Keratinocyte (primary cell): ENCODE measurements around the gene CABLES2.

Source experiments
- CTCF ChIP-seq, 3 experiments: IDR thresholded peaks in 1 of 3; conservative IDR thresholded peaks in 1 of 3; optimal IDR thresholded peaks in 1 of 3; 2 replicates in 2 of 3; 3 replicates in 1 of 3; pipeline versions ENCODE3 to v1.5.1; 2011; ENCODE audit warnings: low read length in 3 of 3, mild to moderate bottlenecking in 3 of 3, moderate library complexity in 2 of 3, control low read depth in 1 of 3, inconsistent platforms in 1 of 3; ENCODE audit not compliant: insufficient read depth in 2 of 3; ENCODE audit errors: extremely low read depth in 1 of 3
- EZH2 ChIP-seq: IDR thresholded peaks from one replicate; pipeline ENCODE4 v1.6.1; 2012; ENCODE audit warnings: inconsistent platforms, mild to moderate bottlenecking, low read length, moderate library complexity

DNA sequence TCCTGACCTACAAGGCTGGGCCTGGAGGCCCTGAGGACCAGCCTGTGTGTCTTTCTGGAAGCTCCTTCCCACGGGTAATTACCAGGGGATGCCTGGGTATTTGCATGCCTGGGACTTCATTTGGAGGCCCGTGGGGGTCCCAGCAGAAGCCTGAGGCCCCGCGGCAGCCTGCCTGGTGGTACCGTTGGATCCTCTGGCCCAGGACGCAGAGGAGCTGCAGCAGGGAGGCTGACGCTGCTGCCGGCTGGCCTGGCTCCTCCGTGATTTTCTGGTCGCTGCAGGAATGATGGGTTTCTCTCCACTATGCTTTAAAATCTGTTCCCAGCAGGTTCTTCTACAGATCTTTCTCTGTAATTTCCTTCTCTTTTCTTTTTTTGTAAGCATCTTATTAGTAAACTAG, 6.5 kb downstream of the CABLES2 start:
- TF ChIP-seq CTCF (optimal IDR thresholded peaks at IDR 0.05 in 1 of 3, IDR thresholded peaks at IDR 0.05 in 1 of 3, conservative IDR thresholded peaks at IDR 0.05 in 1 of 3; ENCODE audit: extremely low read depth in 1 of 3, insufficient read depth in 2 of 3, low read length in 3 of 3): no peak
- TF ChIP-seq EZH2: no peak
